B cell (primary cell): ENCODE results near the gene MSGN1.
"Not testable (repeated sequence)": the region's sequence is repeated elsewhere in the genome, so short reads cannot be mapped to it uniquely, and the experiment has no call there.

Experiments used
- EZH2 ChIP-seq: IDR thresholded peaks from 2 replicates; pipeline ENCODE4 v1.6.1; 2012; ENCODE audit warnings: borderline replicate concordance, low read depth, mild to moderate bottlenecking, moderate library complexity, low read length; ENCODE audit not compliant: insufficient read depth, poor library complexity, severe bottlenecking
- TF ChIP-seq, protein P1 (sequence below): fragments of 200-600 bp; IDR thresholded peaks from one replicate; pipeline ENCODE4 v1.8.0; 2022; ENCODE audit warnings: antibody characterized with exemption, mild to moderate bottlenecking

DNA sequence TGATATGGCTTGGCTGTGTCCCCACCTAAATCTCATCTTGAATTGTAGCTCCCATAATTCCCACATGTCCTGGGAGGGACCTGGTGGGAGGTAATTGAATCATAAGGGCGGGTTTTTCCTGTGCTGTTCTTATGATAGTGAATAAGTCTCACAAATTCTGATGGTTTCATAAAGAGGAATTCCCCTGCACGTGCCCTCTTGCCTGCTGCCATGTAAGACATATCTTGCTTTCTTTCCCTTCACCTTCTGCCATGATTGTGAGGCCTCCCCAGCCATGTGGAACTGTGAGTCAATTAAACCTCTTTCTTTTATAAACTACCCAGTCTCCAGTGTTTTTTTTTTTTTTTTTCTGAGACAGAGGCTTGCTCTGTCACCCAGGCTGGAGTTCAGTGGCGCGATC lies 7.4 kb downstream of the MSGN1 start:
- TF ChIP-seq, protein P1, sequence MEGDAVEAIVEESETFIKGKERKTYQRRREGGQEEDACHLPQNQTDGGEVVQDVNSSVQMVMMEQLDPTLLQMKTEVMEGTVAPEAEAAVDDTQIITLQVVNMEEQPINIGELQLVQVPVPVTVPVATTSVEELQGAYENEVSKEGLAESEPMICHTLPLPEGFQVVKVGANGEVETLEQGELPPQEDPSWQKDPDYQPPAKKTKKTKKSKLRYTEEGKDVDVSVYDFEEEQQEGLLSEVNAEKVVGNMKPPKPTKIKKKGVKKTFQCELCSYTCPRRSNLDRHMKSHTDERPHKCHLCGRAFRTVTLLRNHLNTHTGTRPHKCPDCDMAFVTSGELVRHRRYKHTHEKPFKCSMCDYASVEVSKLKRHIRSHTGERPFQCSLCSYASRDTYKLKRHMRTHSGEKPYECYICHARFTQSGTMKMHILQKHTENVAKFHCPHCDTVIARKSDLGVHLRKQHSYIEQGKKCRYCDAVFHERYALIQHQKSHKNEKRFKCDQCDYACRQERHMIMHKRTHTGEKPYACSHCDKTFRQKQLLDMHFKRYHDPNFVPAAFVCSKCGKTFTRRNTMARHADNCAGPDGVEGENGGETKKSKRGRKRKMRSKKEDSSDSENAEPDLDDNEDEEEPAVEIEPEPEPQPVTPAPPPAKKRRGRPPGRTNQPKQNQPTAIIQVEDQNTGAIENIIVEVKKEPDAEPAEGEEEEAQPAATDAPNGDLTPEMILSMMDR = not testable (repeated sequence)
- TF ChIP-seq EZH2 = not testable (repeated sequence)
